Kidney epithelial cell (primary cell): ENCODE data around the gene PDAP1. TPM values are rescaled to one million over a fixed set of nuclear protein-coding genes. Genes with fewer than 3 reads are reported as not detected.
"Not testable (repeated sequence)": the region's sequence is repeated elsewhere in the genome, so short reads cannot be mapped to it uniquely, and the experiment has no call there.

ENCODE experiments used
- DNase-seq: peaks from one replicate; pipeline ENCODE4 v3.0.0-alpha.2; 2010; ENCODE audit warnings: low read depth
- H3K27me3 ChIP-seq: 2 replicates; pipeline ENCODE4 v1.6.0; 2011; ENCODE audit warnings: low read length; ENCODE audit not compliant: control insufficient read depth, insufficient read depth
- H3K36me3 ChIP-seq: 2 replicates; pipeline ENCODE4 v1.5.1; 2011; ENCODE audit warnings: low read length; ENCODE audit not compliant: control insufficient read depth, insufficient read depth
- H3K4me3 ChIP-seq: 2 replicates; pipeline ENCODE4 v1.5.1; 2011; ENCODE audit warnings: low read depth, mild to moderate bottlenecking, control low read depth, low read length
- total RNA-seq: library from RNA; depleted of rRNA; stranded (reverse); fragments of >200 nt; gene quantifications from 2 replicates; pipeline ENCODE4 v1.2.3, GENCODE V29; 2015
- TF ChIP-seq, protein P1 (sequence below): IDR thresholded peaks from 2 replicates; pipeline ENCODE4 v1.5.1; 2011; ENCODE audit warnings: mild to moderate bottlenecking, moderate library complexity, low read length, control low read depth, inconsistent platforms; ENCODE audit not compliant: insufficient read depth, poor library complexity, severe bottlenecking

The PDAP1 gene
- total RNA-seq, 1 donor from 2014 or later, result 133 TPM

DNA sequence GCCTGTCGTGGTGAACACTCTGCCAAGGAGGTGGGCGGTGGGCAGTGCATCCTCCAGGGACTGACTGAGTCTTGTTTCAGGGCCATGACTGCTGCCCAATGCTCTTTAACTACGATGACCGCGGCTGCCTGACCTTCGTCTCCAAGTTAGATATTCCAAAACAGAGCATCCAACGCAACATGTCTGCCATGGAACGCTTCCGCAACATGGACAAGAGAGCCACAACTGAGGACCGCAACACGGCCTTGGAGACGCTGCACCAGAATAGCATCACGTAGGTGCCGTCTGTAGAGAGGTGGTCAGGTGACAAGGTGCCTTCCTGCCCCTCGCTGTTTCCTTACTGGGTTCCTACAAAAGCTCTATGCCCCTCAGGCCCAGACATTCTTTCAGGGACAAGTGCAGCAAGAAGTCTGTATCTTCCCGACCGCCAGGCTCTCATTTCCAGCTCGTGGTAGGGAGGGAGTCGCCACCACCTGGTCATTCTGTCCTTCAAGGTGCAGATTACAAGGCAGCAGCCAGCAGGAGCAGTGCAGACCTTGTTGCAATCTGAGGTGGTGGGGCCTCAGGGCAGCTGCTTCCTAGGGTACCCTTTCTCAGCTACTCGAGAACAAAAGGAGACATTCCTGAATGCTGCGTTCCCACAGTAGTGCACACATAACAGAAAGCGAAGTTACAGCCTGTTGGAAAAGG, 48.8 kb downstream of the PDAP1 start:
- H3K4me3 ChIP-seq, result no peak overlapping the region
- DNase-seq, result no peak
- H3K36me3 ChIP-seq, result peaks cover 4% of the 10 kb centered on the region
- TF ChIP-seq, protein P1, sequence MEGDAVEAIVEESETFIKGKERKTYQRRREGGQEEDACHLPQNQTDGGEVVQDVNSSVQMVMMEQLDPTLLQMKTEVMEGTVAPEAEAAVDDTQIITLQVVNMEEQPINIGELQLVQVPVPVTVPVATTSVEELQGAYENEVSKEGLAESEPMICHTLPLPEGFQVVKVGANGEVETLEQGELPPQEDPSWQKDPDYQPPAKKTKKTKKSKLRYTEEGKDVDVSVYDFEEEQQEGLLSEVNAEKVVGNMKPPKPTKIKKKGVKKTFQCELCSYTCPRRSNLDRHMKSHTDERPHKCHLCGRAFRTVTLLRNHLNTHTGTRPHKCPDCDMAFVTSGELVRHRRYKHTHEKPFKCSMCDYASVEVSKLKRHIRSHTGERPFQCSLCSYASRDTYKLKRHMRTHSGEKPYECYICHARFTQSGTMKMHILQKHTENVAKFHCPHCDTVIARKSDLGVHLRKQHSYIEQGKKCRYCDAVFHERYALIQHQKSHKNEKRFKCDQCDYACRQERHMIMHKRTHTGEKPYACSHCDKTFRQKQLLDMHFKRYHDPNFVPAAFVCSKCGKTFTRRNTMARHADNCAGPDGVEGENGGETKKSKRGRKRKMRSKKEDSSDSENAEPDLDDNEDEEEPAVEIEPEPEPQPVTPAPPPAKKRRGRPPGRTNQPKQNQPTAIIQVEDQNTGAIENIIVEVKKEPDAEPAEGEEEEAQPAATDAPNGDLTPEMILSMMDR, result no peak
- no peaks in the 10 kb centered on the region for H3K27me3 ChIP-seq

DNA sequence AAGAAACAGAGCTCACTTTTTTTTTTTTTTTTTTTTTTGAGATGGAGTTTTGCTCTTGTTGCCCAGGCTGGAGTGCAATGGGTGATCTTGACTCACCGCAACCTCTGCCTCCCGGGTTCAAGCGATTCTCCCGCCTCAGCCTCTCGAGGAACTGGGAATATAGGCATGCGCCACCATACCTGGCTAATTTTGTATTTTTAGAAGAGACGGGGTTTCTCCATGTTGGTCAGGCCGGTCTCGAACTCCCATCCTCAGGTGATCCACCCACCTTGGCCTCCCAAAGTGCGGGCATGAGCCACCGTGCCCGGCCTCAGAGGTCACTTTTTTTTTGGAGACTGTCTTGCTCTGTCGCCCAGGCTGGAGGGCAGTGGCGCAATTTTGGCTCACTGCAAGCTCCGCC, 49.9 kb downstream of the PDAP1 start:
- not testable (repeated sequence) for H3K36me3 ChIP-seq, DNase-seq, H3K4me3 ChIP-seq, H3K27me3 ChIP-seq

DNA sequence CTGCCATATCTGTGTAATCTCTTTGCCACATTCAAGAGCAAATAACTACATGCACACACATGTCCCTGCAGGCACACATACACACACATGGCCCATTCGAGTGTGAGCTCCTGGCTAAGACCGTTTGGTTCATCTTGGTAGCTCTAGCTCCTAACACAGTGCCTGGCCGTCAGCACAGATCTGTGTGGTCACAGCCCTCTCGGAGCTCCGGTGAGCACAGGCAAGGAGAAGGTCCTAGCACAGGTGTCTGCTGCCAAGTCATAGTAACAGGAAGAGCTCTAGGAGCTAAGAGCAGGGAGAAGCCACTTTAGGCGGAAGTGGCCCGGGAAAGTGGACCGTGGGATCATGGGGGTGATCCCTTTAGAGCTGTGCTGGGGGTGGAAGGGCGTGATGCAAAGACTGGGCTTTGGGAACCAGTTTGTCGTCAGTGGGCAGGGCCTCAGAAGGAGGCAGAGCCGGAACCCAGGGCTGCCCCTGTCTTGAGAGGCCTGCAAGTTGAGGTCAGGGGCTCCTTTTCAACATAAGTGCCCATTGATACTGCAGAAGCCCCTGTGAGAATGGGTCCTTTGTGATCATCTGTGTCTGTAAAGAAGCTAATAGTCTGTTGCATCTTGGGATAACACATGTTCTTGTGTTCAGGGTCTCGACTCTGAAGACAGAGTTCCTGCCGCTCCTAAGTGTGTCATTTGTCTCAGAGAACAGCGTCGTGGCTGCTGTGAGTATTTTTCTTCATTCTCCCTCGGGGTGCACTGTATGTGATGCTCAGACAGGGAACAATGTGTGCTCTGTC, 50.5 kb downstream of the PDAP1 start:
- DNase-seq, result no peak
- no peaks in the 10 kb centered on the region for H3K27me3 ChIP-seq
- TF ChIP-seq, protein P1, result no peak
- no peak overlapping the region for H3K4me3 ChIP-seq
- peaks cover 4% of the 10 kb centered on the region for H3K36me3 ChIP-seq

DNA sequence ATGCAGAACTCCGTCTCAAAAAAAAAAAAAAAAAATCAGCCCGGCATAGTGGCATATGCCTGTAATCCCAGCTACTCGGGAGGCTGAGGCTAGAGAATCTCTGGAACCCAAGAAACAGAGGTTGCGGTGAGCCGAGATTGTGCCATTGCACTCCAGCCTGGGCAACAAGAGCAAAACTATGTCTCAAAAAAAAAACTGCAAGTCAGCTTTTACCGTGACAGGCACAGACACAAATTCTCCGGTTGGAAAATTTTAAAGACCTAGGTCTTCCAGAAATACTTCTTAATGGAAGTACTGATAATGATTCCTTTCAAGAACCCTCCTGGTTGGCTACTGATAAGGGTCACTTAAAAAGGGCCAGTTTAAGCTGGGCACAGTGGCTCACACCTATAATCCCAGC, 53.3 kb downstream of the PDAP1 start:
- Histone ChIP-seq H3K4me3 (no peak overlapping the region), H3K36me3 (peaks cover 4% of the 10 kb centered on the region), H3K27me3 (no peaks in the 10 kb centered on the region)
- TF ChIP-seq, protein P1, result no peak
- no peak for DNase-seq

DNA sequence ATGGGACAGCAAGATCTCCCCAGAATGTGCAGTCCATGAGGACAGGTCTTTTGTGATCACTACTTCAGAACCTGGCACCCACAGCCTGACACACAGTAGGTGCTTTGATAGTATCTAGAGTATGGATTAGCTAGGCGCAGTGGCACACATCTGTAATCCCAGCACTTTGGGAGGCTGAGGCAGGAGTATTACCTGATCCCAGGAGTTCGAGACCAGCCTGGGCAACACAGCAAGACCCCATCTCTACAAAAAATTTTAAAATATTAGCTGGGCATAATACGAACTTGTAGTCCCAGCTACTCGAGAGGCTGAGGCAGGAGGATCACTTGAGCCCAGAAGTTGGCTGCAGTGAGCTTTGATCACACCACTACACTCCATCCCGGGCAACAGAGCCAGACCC, 56.1 kb downstream of the PDAP1 start:
- TF ChIP-seq, protein P1, result no peak
- H3K36me3 ChIP-seq, result no peaks in the 10 kb centered on the region
- H3K4me3 ChIP-seq, result no peak overlapping the region
- DNase-seq, result no peak
- no peaks in the 10 kb centered on the region for H3K27me3 ChIP-seq

DNA sequence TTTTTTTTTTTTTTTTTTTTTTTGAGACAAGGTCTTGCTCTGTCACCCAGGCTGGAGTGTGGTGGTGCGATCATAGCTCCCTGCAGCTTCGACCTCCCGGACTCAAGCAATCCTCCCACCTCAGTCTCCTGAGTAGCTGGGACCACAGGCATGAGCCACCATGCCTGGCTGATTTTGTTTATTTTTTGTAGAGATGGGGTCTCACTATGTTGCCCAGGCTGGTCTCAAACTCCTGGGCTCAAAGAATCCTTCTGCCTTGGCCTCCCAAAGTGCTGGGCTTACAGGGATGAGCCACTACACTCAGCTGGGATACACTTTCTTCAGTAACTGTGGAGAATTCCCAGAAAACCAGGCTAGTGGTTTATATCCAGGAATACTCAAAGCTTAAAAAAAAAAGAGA, 57.8 kb downstream of the PDAP1 start:
- H3K4me3 ChIP-seq, H3K36me3 ChIP-seq, DNase-seq, H3K27me3 ChIP-seq: not testable (repeated sequence)

Other genes starting within 250 kb of the PDAP1 start
- gene KPNA7, start 200.5 kb downstream of the PDAP1 start, total RNA-seq, result 0.75 and 2.3 TPM in 2 replicates
- gene MYH16, start 135.8 kb downstream of the PDAP1 start, total RNA-seq, result 0.89 and 5.6 TPM in 2 replicates
- gene ARPC1A, start 82.7 kb downstream of the PDAP1 start, total RNA-seq, result 185 and 216 TPM in 2 replicates
- 385 and 460 TPM in 2 replicates for gene ARPC1B, start 33.9 kb downstream of the PDAP1 start, total RNA-seq
- gene BUD31, start 372 bp upstream of the PDAP1 start, total RNA-seq, result 146 and 153 TPM in 2 replicates
- gene PTCD1, start 30.2 kb upstream of the PDAP1 start, total RNA-seq, result 5.6 and 13.2 TPM in 2 replicates
- gene CPSF4, start 30.3 kb upstream of the PDAP1 start, total RNA-seq, result 31.7 and 38.4 TPM in 2 replicates
- 1,123 and 1,863 TPM in 2 replicates for gene ATP5MF, start 57.6 kb upstream of the PDAP1 start, total RNA-seq
- 5.2 and 12.5 TPM in 2 replicates for gene ZNF789, start 64.3 kb upstream of the PDAP1 start, total RNA-seq
- 15.2 and 25.9 TPM in 2 replicates for gene ZNF394, start 91.7 kb upstream of the PDAP1 start, total RNA-seq
- gene ZKSCAN5, start 96.1 kb upstream of the PDAP1 start, total RNA-seq, result 10.0 and 11.5 TPM in 2 replicates
- gene FAM200A, start 143.5 kb upstream of the PDAP1 start, total RNA-seq, result 7.6 and 8.2 TPM in 2 replicates
- gene ZNF655, start 150.0 kb upstream of the PDAP1 start, total RNA-seq, result 48.0 and 54.4 TPM in 2 replicates
- 0.27 TPM in 1 of 2 replicates, not detected in the other for gene TMEM225B, start 189.7 kb upstream of the PDAP1 start, total RNA-seq
- gene ZSCAN25, start 208.3 kb upstream of the PDAP1 start, total RNA-seq, result 12.9 and 13.1 TPM in 2 replicates